ENCODE results near the gene MRPL52.

MRPL52 gene

GRCh38 chr14:22813145-22813544 lies 16.5 kb upstream of the MRPL52 start:
- DNase-seq: no peak
- Histone ChIP-seq H3K9me3 (ENCODE audit: severe bottlenecking) (no peaks in the 10 kb centered on the region), H3K36me3 (no peaks in the 10 kb centered on the region), H3K27ac (no peak overlapping the region), H3K27me3 (ENCODE audit: insufficient read depth, low read depth, severe bottlenecking) (peaks cover 4% of the 10 kb centered on the region), H3K4me3 (ENCODE audit: low read depth, low read length) (no peak overlapping the region)
- no peak for TF ChIP-seq CTCF (IDR thresholded peaks at IDR 0.05; ENCODE audit: low read depth, low read length)

GRCh38 chr14:22814373-22814772 lies 15.3 kb upstream of the MRPL52 start:
- H3K27ac ChIP-seq: no peak overlapping the region
- no peak for TF ChIP-seq CTCF (IDR thresholded peaks at IDR 0.05; ENCODE audit: low read depth, low read length)
- peaks cover 3% of the 10 kb centered on the region for H3K27me3 ChIP-seq (ENCODE audit: insufficient read depth, low read depth, severe bottlenecking)
- DNase-seq: no peak
- H3K36me3 ChIP-seq: no peaks in the 10 kb centered on the region
- H3K4me3 ChIP-seq (ENCODE audit: low read depth, low read length): no peak overlapping the region
- no peaks in the 10 kb centered on the region for H3K9me3 ChIP-seq (ENCODE audit: severe bottlenecking)

GRCh38 chr14:22814941-22815713 lies 14.6 kb upstream of the MRPL52 start, which contains the start of gene SLC7A7:
SLC7A7 (minus strand) TSS chr14:22815435; CDS start chr14:22813398, 2,037 bp downstream.
- H3K27me3 ChIP-seq (ENCODE audit: insufficient read depth, low read depth, severe bottlenecking): peaks cover 3% of the 10 kb centered on the region
- TF ChIP-seq CTCF (IDR thresholded peaks at IDR 0.05; ENCODE audit: low read depth, low read length): no peak
- no peaks in the 10 kb centered on the region for H3K36me3 ChIP-seq
- H3K4me3 ChIP-seq (ENCODE audit: low read depth, low read length): no peak within 1 kb of the TSS
- DNase-seq: no peak
- H3K27ac ChIP-seq: no peak within 1 kb of the TSS
- H3K9me3 ChIP-seq (ENCODE audit: severe bottlenecking): no peaks in the 10 kb centered on the region

GRCh38 chr14:22819151-22819988 lies 10.3 kb upstream of the MRPL52 start:
- TF ChIP-seq CTCF (IDR thresholded peaks at IDR 0.05; ENCODE audit: low read depth, low read length): no peak
- H3K9me3 ChIP-seq (ENCODE audit: severe bottlenecking): no peaks in the 10 kb centered on the region
- DNase-seq: no peak
- H3K4me3 ChIP-seq (ENCODE audit: low read depth, low read length): no peak overlapping the region
- no peaks in the 10 kb centered on the region for H3K36me3 ChIP-seq
- H3K27ac ChIP-seq: no peak overlapping the region
- H3K27me3 ChIP-seq (ENCODE audit: insufficient read depth, low read depth, severe bottlenecking): peaks cover 3% of the 10 kb centered on the region

- Histone ChIP-seq H3K4me3 (ENCODE audit: low read depth, low read length) (no peak overlapping the region), H3K9me3 (ENCODE audit: severe bottlenecking) (no peaks in the 10 kb centered on the region), H3K36me3 (no peaks in the 10 kb centered on the region), H3K27me3 (ENCODE audit: insufficient read depth, low read depth, severe bottlenecking) (no peaks in the 10 kb centered on the region), H3K27ac (no peak overlapping the region)
- no peak for DNase-seq
- no peak for TF ChIP-seq CTCF (IDR thresholded peaks at IDR 0.05; ENCODE audit: low read depth, low read length)
Measured at GRCh38 chr14:22820731-22821130, 9.0 kb upstream of the MRPL52 start.
